ENCODE measurements around the gene MTREX. TPM values are rescaled to one million over a fixed set of nuclear protein-coding genes. Genes with fewer than 3 reads are reported as not detected.

The MTREX gene
- polyA plus RNA-seq, 1 donor (not counting 4 experiments of a cell fraction or from before 2014, with no cell fraction given), result 71.4 TPM

DNA sequence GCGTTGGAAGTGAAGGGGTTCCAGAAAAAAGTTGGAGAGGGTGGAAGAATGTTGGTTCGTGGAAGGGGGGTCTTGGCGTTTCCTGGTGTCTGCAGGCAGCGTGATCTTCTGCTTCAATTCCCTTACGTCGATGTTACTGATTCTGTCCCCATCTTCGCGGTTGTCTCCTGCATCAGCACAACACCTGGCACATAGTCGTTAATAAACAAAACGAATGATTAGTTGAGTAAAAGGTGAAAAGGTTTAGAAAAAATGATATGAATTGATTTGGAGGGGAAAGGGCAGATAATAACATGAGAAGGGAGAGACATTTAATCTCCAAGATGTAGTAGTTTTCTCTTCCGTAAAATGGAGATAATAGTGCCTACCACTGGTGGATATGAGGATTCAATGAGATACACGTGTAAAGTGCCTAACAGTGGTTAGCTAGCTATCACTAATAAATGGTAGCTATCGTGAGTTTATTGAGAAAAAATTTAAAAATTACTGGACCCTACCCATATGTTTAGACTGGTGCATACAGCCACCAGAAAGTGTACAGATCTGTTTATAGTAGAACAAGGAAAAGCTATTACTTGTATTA lies 556 bp downstream of the MTREX start:
- Histone ChIP-seq H3K4me2 (ENCODE audit: control insufficient read depth, extremely low read depth, insufficient read depth, low read depth, low read length) (peak overlapping the region; percentile 91), H3K4me3 (ENCODE audit: control insufficient read depth in 2 of 3, extremely low read depth in 1 of 3, insufficient read depth in 2 of 3, low read depth in 1 of 3, low read length in 3 of 3) (peak overlapping the region; percentile 93 to 99 (median 94)), H3K79me2 (ENCODE audit: control insufficient read depth, insufficient read depth, low read length) (peaks cover 91% of the 10 kb centered on the region), H3K27me3 (ENCODE audit: control insufficient read depth, extremely low read depth, insufficient read depth, low read length) (no peaks in the 10 kb centered on the region), H4K20me1 (ENCODE audit: control insufficient read depth, extremely low read depth, insufficient read depth, low read length) (no peaks in the 10 kb centered on the region), H3K9me3 (ENCODE audit: control insufficient read depth, low read depth, low read length) (no peaks in the 10 kb centered on the region), H3K9ac (ENCODE audit: control insufficient read depth, extremely low read depth, insufficient read depth, low read length) (peak overlapping the region; percentile 98), H2AFZ (ENCODE audit: control insufficient read depth, low read length) (peak overlapping the region; percentile 94), H3K4me1 (ENCODE audit: control insufficient read depth, extremely low read depth, insufficient read depth, low read length) (peaks cover 38% of the 10 kb centered on the region), H3K36me3 (ENCODE audit: control insufficient read depth in 2 of 2, extremely low read depth in 1 of 2, insufficient read depth in 2 of 2, low read length in 2 of 2) (peaks cover 2 to 3% of the 10 kb centered on the region in 2 experiments), H3K27ac (ENCODE audit: control insufficient read depth, insufficient read depth, low read length) (peak overlapping the region; percentile 98), H3K9me1 (ENCODE audit: control insufficient read depth, extremely low read depth, insufficient read depth, low read length) (no peaks in the 10 kb centered on the region)
- TF ChIP-seq, protein P1, sequence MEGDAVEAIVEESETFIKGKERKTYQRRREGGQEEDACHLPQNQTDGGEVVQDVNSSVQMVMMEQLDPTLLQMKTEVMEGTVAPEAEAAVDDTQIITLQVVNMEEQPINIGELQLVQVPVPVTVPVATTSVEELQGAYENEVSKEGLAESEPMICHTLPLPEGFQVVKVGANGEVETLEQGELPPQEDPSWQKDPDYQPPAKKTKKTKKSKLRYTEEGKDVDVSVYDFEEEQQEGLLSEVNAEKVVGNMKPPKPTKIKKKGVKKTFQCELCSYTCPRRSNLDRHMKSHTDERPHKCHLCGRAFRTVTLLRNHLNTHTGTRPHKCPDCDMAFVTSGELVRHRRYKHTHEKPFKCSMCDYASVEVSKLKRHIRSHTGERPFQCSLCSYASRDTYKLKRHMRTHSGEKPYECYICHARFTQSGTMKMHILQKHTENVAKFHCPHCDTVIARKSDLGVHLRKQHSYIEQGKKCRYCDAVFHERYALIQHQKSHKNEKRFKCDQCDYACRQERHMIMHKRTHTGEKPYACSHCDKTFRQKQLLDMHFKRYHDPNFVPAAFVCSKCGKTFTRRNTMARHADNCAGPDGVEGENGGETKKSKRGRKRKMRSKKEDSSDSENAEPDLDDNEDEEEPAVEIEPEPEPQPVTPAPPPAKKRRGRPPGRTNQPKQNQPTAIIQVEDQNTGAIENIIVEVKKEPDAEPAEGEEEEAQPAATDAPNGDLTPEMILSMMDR (optimal IDR thresholded peaks at IDR 0.05 in 1 of 3, IDR thresholded peaks at IDR 0.05 in 1 of 3, conservative IDR thresholded peaks at IDR 0.05 in 1 of 3; ENCODE audit: extremely low read depth in 1 of 3, insufficient read depth in 2 of 3, low read length in 3 of 3), result peak in 1 of 3 experiments; percentile 11
- TF ChIP-seq EZH2 (IDR thresholded peaks at IDR 0.05; ENCODE audit: low read length), result no peak
- FAIRE-seq, result peak; percentile 44
- no peak for DNase-seq (ENCODE audit: low read depth, low spot score)
- dilution Hi-C loops (cut with MboI; ENCODE audit: extremely low pct_ligation_motif_present, low sequenced_read_pairs), result no loop called here

DNA sequence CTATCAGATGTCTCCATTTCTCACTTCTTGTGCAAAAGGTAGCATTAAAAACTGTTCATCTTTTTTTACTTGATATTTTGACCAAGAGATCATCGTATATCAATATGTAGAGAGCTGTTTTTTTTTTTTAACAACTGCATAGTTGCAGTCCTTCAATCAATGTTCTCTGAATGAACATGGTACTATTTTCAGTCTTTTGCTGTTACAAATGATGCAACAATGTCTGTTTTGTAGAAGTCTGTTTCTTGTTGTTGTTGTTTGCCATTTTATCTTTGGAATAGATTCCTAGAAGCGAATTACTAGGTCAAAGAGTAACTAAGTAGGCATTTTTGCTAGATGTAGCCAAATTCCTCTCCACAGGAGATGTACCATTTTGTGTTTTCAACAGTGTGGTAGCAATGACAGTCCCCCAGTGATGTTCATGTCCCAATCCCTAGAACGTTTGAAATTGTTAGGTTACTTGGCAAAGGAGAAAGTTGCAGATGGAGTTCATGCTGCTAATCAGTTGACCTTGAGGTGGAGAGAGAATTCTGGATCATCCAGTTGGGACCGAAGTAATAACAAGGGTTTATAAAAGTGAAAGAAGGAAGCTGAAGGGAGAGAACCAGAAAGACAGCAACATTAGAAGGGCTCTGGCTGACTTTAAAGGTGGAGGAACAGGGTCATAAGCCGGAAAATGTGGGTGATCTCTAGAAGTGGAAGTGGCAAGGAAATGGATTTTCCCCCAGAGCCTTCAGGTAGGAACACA lies 6.3 kb downstream of the MTREX start:
- peaks cover 9% of the 10 kb centered on the region for H3K4me1 ChIP-seq (ENCODE audit: control insufficient read depth, extremely low read depth, insufficient read depth, low read length)
- H2AFZ ChIP-seq (ENCODE audit: control insufficient read depth, low read length), result no peak overlapping the region
- H3K4me3 ChIP-seq (ENCODE audit: control insufficient read depth in 2 of 3, extremely low read depth in 1 of 3, insufficient read depth in 2 of 3, low read depth in 1 of 3, low read length in 3 of 3), result no peak overlapping the region
- H3K27ac ChIP-seq (ENCODE audit: control insufficient read depth, insufficient read depth, low read length), result no peak overlapping the region
- no peak for TF ChIP-seq EZH2 (IDR thresholded peaks at IDR 0.05; ENCODE audit: low read length)
- TF ChIP-seq, protein P1 (optimal IDR thresholded peaks at IDR 0.05 in 1 of 3, IDR thresholded peaks at IDR 0.05 in 1 of 3, conservative IDR thresholded peaks at IDR 0.05 in 1 of 3; ENCODE audit: extremely low read depth in 1 of 3, insufficient read depth in 2 of 3, low read length in 3 of 3), result no peak
- no peaks in the 10 kb centered on the region for H3K9me3 ChIP-seq (ENCODE audit: control insufficient read depth, low read depth, low read length)
- H3K36me3 ChIP-seq (ENCODE audit: control insufficient read depth in 2 of 2, extremely low read depth in 1 of 2, insufficient read depth in 2 of 2, low read length in 2 of 2), result peaks cover 2 to 3% of the 10 kb centered on the region in 2 experiments
- peaks cover 99% of the 10 kb centered on the region for H3K79me2 ChIP-seq (ENCODE audit: control insufficient read depth, insufficient read depth, low read length)
- FAIRE-seq, result no peak
- dilution Hi-C loops (cut with MboI; ENCODE audit: extremely low pct_ligation_motif_present, low sequenced_read_pairs), result no loop called here
- H3K9ac ChIP-seq (ENCODE audit: control insufficient read depth, extremely low read depth, insufficient read depth, low read length), result no peak overlapping the region
- no peak for DNase-seq (ENCODE audit: low read depth, low spot score)
- H3K27me3 ChIP-seq (ENCODE audit: control insufficient read depth, extremely low read depth, insufficient read depth, low read length), result no peaks in the 10 kb centered on the region
- H3K9me1 ChIP-seq (ENCODE audit: control insufficient read depth, extremely low read depth, insufficient read depth, low read length), result no peaks in the 10 kb centered on the region
- H4K20me1 ChIP-seq (ENCODE audit: control insufficient read depth, extremely low read depth, insufficient read depth, low read length), result no peaks in the 10 kb centered on the region
- H3K4me2 ChIP-seq (ENCODE audit: control insufficient read depth, extremely low read depth, insufficient read depth, low read depth, low read length), result no peak overlapping the region

Data from keratinocyte (primary cell).